ENCODE measurements around the gene SMIM35.

SMIM35 gene

GRCh38 chr11:118060081-118060661 lies 26.6 kb downstream of the SMIM35 start:
- no peak for DNase-seq (ENCODE audit: insufficient read length, low spot score)
- FAIRE-seq = no peak

GRCh38 chr11:118059246-118059940 lies 27.4 kb downstream of the SMIM35 start:
- DNase-seq (ENCODE audit: insufficient read length, low spot score) (no peak), FAIRE-seq (no peak)

GRCh38 chr11:118058311-118059245 lies 28.2 kb downstream of the SMIM35 start:
- no peak for DNase-seq (ENCODE audit: insufficient read length, low spot score)
- no peak for FAIRE-seq

GRCh38 chr11:118057251-118058145 lies 29.3 kb downstream of the SMIM35 start:
- FAIRE-seq = no peak
- no peak for DNase-seq (ENCODE audit: insufficient read length, low spot score)

- FAIRE-seq = no peak
- DNase-seq (ENCODE audit: insufficient read length, low spot score) = no peak
Observed at GRCh38 chr11:118056806-118057205, 30.0 kb downstream of the SMIM35 start.

- no peak for DNase-seq (ENCODE audit: insufficient read length, low spot score)
- FAIRE-seq = no peak
Observed at GRCh38 chr11:118055966-118056365, 30.8 kb downstream of the SMIM35 start.

GRCh38 chr11:118054712-118055640 lies 31.8 kb downstream of the SMIM35 start:
- FAIRE-seq (no peak), DNase-seq (ENCODE audit: insufficient read length, low spot score) (no peak)

- DNase-seq (ENCODE audit: insufficient read length, low spot score) (no peak), FAIRE-seq (no peak)
Observed at GRCh38 chr11:118052581-118053206, 34.1 kb downstream of the SMIM35 start.

GRCh38 chr11:118051611-118052461 lies 34.9 kb downstream of the SMIM35 start:
- FAIRE-seq = no peak
- no peak for DNase-seq (ENCODE audit: insufficient read length, low spot score)

- no peak for DNase-seq (ENCODE audit: insufficient read length, low spot score)
- FAIRE-seq = no peak
Observed at GRCh38 chr11:118051136-118051610, 35.6 kb downstream of the SMIM35 start.

- FAIRE-seq (no peak), DNase-seq (ENCODE audit: insufficient read length, low spot score) (no peak)
Observed at GRCh38 chr11:118050208-118050891, 36.4 kb downstream of the SMIM35 start.

GRCh38 chr11:118049771-118050170 lies 37.0 kb downstream of the SMIM35 start:
- DNase-seq (ENCODE audit: insufficient read length, low spot score) (no peak), FAIRE-seq (no peak)

GRCh38 chr11:118048472-118049370 lies 38.0 kb downstream of the SMIM35 start:
- DNase-seq (ENCODE audit: insufficient read length, low spot score) (no peak), FAIRE-seq (no peak)

- no peak for FAIRE-seq
- no peak for DNase-seq (ENCODE audit: insufficient read length, low spot score)
Observed at GRCh38 chr11:118047749-118048148, 39.0 kb downstream of the SMIM35 start.

- FAIRE-seq = no peak
- no peak for DNase-seq (ENCODE audit: insufficient read length, low spot score)
Observed at GRCh38 chr11:118046964-118047700, 39.6 kb downstream of the SMIM35 start.
